GM06990 (cell line): Measurements from ENCODE around the gene AMOT.

Experiments used
- DNase-seq: peaks from one replicate; pipeline ENCODE4 v3.0.0-alpha.2; 2011; ENCODE audit not compliant: insufficient read length; ENCODE audit errors: extremely low read depth
- H3K27me3 ChIP-seq: replicated peaks from 2 replicates; pipeline ENCODE4 v1.6.0; 2011; ENCODE audit warnings: low read length; ENCODE audit not compliant: control insufficient read depth, insufficient read depth
- H3K36me3 ChIP-seq: 2 replicates; pipeline ENCODE4 v1.5.1; 2011; ENCODE audit warnings: low read length; ENCODE audit not compliant: control insufficient read depth, insufficient read depth
- H3K4me3 ChIP-seq: replicated peaks from 2 replicates; pipeline ENCODE4 v1.5.1; 2011; ENCODE audit warnings: low read depth, mild to moderate bottlenecking, control low read depth, low read length
- TF ChIP-seq, protein P1 (sequence below): IDR thresholded peaks from 2 replicates; pipeline ENCODE4 v1.5.1; 2011; ENCODE audit warnings: low read length, control low read depth, mild to moderate bottlenecking, inconsistent platforms; ENCODE audit not compliant: insufficient read depth, poor library complexity, severe bottlenecking

Gene AMOT

DNA sequence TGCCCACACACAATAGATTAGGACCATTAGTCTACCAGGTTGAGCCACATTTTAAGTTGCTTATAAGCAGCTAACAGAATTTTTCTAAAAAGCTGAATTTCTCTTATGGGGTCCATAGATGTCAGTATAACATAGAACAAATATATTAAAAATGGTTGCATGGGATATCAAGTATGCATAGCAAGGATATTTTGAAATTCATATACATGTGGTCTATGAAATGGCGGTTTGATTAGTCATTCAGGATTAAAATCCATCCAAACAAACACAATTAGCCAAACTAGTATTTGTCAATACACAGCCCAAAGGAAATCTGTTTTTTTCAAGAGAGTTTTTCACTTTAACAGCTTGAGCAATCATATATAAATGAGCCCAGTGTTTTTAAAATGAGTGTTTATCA lies 33.5 kb upstream of the AMOT start:
- no peak overlapping the region for H3K4me3 ChIP-seq
- TF ChIP-seq, protein P1, sequence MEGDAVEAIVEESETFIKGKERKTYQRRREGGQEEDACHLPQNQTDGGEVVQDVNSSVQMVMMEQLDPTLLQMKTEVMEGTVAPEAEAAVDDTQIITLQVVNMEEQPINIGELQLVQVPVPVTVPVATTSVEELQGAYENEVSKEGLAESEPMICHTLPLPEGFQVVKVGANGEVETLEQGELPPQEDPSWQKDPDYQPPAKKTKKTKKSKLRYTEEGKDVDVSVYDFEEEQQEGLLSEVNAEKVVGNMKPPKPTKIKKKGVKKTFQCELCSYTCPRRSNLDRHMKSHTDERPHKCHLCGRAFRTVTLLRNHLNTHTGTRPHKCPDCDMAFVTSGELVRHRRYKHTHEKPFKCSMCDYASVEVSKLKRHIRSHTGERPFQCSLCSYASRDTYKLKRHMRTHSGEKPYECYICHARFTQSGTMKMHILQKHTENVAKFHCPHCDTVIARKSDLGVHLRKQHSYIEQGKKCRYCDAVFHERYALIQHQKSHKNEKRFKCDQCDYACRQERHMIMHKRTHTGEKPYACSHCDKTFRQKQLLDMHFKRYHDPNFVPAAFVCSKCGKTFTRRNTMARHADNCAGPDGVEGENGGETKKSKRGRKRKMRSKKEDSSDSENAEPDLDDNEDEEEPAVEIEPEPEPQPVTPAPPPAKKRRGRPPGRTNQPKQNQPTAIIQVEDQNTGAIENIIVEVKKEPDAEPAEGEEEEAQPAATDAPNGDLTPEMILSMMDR = no peak
- no peaks in the 10 kb centered on the region; the same call in 1 of the 2 replicates for H3K27me3 ChIP-seq

DNA sequence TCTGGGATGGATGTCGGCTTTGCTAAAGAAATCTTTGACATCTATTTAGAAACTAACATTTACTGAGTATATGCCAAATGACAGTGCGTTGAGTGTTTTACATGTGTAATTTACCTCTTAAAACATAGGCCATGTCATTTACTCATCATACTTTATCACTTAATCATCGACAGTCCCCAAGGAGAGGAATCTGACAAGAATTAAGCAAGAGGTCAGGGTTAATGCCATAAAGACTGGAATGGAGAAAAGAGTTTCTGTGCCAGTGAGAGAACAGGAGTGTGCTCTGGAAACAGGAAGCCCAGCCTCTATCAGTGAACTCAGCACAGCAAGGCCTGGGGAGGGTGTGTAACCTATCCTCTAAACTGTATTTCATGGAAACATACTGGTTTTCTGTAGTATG lies 28.0 kb upstream of the AMOT start:
- no peaks in the 10 kb centered on the region; the same call in 1 of the 2 replicates for H3K27me3 ChIP-seq
- TF ChIP-seq, protein P1 = no peak
- no peak overlapping the region for H3K4me3 ChIP-seq
- no peak for DNase-seq
- no peaks in the 10 kb centered on the region for H3K36me3 ChIP-seq

More for the DNA sequence above, 33.5 kb upstream of the AMOT start:
- no peaks in the 10 kb centered on the region for H3K36me3 ChIP-seq
- DNase-seq = no peak

DNA sequence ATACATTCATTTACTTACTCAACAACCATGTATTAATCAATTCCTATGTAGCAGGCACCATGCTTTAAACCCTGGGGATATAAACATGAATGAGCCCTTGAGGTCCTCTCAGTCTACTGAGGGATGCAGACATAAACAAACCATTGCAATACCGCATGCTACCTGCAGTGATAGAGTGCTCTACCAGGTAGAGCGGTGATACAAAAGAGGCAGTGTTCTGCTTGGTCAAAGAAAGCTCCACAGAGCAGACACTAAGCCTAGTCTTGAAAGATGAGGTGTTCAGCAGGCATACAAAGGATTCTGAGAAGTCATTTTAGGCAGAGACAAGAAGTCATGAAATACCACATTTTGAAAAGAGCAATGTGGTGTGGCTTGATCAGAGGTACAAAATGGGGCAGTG lies 26.9 kb upstream of the AMOT start:
- Histone ChIP-seq H3K27me3 (no peaks in the 10 kb centered on the region), H3K36me3 (no peaks in the 10 kb centered on the region), H3K4me3 (no peak overlapping the region)
- TF ChIP-seq, protein P1 = no peak
- no peak for DNase-seq

DNA sequence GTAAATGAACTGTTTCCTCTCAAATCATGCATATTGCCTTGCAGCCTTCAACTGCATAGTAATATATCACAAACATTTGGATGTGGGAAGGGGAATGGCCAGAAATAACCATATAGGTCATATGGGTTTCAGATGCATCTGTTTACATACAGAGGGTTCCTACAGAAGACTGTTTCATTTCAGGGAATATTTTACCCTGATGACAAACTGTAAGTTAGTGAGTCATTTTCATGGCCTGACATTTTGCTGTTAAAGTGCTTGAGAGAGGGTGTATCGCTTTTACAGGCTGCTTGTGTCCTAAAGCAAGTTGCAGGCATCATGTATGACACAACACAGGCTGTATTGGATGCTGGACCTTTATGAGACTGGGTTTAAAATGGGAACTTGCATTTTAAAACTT lies 25.5 kb upstream of the AMOT start:
- Histone ChIP-seq H3K4me3 (no peak overlapping the region), H3K27me3 (no peaks in the 10 kb centered on the region), H3K36me3 (no peaks in the 10 kb centered on the region)
- DNase-seq = no peak
- TF ChIP-seq, protein P1 = no peak

DNA sequence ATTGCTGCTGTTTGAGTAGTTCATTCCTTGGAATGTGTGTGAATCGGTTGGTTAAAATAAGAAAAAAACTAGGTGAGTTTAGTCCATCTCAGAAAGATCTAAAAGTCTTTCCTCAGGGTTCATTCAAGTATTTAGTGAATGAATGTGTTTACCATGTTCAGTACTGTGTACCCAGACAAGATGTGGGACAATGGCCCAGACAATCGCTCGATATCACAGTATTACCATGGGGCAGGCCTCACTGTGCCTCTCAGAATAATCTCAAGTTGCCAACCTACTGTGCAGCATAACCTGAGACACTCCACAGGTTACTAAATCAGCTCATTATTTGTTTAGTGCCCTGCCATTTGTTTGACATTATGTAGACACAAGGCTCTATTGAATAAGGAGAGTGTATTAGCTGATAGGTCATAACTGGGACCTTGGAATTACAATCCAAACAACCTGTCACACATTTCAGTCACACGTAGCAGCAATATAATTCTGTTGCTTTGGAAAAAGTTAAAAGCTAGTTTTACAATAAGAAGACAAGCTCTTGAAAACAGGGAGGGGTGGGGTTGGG lies 24.9 kb upstream of the AMOT start:
- no peak for DNase-seq
- Histone ChIP-seq H3K36me3 (no peaks in the 10 kb centered on the region), H3K27me3 (no peaks in the 10 kb centered on the region), H3K4me3 (no peak overlapping the region)
- TF ChIP-seq, protein P1 = no peak

DNA sequence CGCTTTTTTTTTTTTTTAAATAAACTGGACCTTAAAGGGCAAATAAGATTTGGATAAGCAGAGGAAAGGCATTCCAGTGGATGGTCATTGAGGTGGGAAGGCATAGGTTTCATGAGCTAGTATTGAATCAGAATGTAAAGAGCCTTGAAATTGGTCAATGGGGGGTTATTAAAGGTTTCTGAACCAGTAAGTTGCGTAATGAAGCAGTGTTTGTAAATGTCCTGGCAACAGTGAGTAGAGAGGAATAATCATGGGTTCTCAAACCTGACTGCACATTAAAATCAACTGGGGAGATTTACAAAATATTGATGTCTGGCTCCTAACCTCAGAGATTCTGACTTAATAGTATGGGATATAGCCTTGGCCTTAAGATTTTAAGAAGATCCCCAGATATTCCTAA lies 23.2 kb upstream of the AMOT start:
- no peaks in the 10 kb centered on the region for H3K36me3 ChIP-seq
- DNase-seq = no peak
- H3K27me3 ChIP-seq = no peaks in the 10 kb centered on the region
- no peak overlapping the region for H3K4me3 ChIP-seq
- TF ChIP-seq, protein P1 = no peak
